ENCODE measurements around the gene FEZ2.

- no peak for TF ChIP-seq ATF2 (CRISPR knock-in tag; IDR thresholded peaks at IDR 0.05; ENCODE audit: borderline replicate concordance, low read depth)
- TF ChIP-seq PRDM15 (CRISPR knock-in tag; IDR thresholded peaks at IDR 0.05) = no peak
- TF ChIP-seq IRF2 (CRISPR knock-in tag; IDR thresholded peaks at IDR 0.05; ENCODE audit: borderline replicate concordance, low read depth) = no peak
- TF ChIP-seq ATF6 (CRISPR knock-in tag; IDR thresholded peaks at IDR 0.05) = no peak
- no peak for TF ChIP-seq JUN (CRISPR knock-in tag; IDR thresholded peaks at IDR 0.05)
- TF ChIP-seq ZNF138 (CRISPR knock-in tag; conservative IDR thresholded peaks at IDR 0.05) = no peak
- TF ChIP-seq CTCF (IDR thresholded peaks at IDR 0.05) = no peak
- TF ChIP-seq ATF1 (CRISPR knock-in tag; IDR thresholded peaks at IDR 0.05) = no peak
These were observed 85.3 kb downstream of the FEZ2 start for GRCh38 chr2:36512705-36513104.

Measured in WTC11 (cell line).